Fibroblast of mammary gland (primary cell): ENCODE measurements around the gene AMOTL2.
A peak's percentile ranks its signal among the peaks of the same experiment; 100 is the strongest.

Source experiments
- DNase-seq: peaks from one replicate; pipeline ENCODE4 v3.0.0-alpha.2; 2010; ENCODE audit warnings: low read depth
- H3K4me3 ChIP-seq: 2 replicates; pipeline ENCODE4 v1.5.1; 2011; ENCODE audit warnings: low read depth, mild to moderate bottlenecking, low read length, moderate library complexity; ENCODE audit not compliant: control insufficient read depth
- CTCF ChIP-seq: conservative IDR thresholded peaks from 2 replicates; pipeline ENCODE4 v1.5.1; 2011; ENCODE audit warnings: low read depth, low read length, inconsistent platforms; ENCODE audit not compliant: control insufficient read depth, insufficient read depth

AMOTL2 gene

DNA sequence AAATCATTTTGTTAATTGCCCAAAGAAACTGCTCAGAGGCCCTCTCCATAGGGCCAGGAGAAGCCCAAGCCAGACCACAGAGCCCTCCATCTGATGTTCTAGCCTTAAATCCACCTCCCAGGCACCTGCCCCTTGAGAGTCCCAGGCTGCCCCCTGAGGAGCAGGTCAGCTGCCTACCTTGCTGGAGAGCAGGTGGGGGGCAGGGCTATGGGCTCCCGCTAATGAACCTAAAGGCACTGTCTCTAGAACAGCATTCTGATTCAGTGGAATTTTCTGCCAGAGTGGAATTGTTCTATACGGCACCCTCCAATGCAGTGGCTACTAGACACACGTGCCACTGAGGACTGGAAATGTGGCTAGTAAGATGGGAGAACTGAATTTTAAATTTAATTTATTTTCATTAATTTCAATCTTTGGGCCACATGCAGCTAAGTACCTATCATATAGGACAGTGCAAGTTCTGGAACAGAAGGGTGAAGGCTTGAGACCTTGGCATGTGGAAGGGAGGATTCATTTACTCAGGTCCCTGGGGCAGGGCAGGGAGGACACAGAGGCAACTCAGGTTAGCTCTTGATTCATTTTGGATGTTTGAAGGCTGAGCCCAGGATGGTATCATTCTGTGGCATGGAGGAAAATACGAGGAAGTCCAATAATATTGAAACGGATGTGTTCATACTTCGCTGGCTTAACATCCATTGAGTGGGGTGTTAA, 11.4 kb downstream of the AMOTL2 start:
- TF ChIP-seq CTCF = no peak
- H3K4me3 ChIP-seq = no peak overlapping the region
- no peak for DNase-seq

DNA sequence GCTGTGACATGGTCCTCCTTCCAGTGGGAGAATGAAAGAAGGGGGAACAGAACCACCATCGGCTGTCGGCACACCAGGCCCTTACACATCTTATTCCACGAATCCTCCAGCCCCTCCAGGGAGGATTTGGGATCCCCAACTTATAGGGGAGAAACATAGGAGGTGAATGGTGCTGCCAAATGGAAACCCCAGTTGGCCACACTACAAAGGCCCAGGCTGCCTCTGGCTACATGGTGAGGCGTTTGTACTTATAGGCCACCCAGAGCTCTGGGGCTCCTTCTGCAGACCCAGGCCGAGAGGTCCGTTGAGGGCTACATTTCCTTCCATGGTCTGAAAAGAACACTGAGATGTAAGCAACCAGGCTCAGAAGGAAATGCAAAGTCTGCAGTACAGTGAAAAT, 12.0 kb downstream of the AMOTL2 start:
- no peak for TF ChIP-seq CTCF
- DNase-seq = no peak
- H3K4me3 ChIP-seq = no peak overlapping the region

- TF ChIP-seq CTCF = no peak
- no peak overlapping the region for H3K4me3 ChIP-seq
- DNase-seq = no peak
Measured at GRCh38 chr3:134361162-134361835, 12.9 kb downstream of the AMOTL2 start.

DNA sequence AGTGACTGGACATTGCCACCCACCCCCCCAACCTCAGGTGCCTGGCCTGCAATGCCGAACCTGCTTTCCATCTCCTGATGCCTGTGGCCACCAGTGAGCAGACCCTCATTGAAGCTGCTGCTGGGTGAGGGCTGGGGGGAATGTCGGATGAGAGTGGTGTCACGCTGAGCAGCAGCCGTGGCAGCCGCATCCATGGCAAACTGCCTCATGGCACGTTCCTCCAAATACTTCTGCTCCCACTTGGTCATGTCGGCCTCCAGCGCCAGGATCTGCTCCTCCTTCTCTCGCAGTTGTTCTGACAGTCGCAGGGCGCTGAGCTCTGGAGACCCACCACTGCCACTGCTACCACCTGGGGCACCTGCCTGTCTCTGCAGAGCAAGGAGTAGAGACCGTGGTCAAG, 14.2 kb downstream of the AMOTL2 start:
- TF ChIP-seq CTCF = no peak
- no peak overlapping the region for H3K4me3 ChIP-seq
- DNase-seq = no peak

GRCh38 chr3:134359121-134360010, 14.9 kb downstream of the AMOTL2 start:
- no peak for TF ChIP-seq CTCF

GRCh38 chr3:134357914-134358811, 16.1 kb downstream of the AMOTL2 start:
- TF ChIP-seq CTCF = peak; percentile 33
- DNase-seq = peak; percentile 96
- no peak overlapping the region for H3K4me3 ChIP-seq

More at GRCh38 chr3:134359121-134360010, 14.9 kb downstream of the AMOTL2 start:
- DNase-seq = no peak
- no peak overlapping the region for H3K4me3 ChIP-seq
